Neural cell (in vitro differentiated cells): ENCODE data around the gene DOCK9. TPM values are rescaled to one million over a fixed set of nuclear protein-coding genes. Genes with fewer than 3 reads are reported as not detected.

Experiments used
- H2AFZ ChIP-seq: fragments of 200-600, 300-800 bp; sonication (generic), shearing (Covaris generic); 2 replicates; pipeline ENCODE4 v1.6.0; 2014; ENCODE audit warnings: low read depth, mild to moderate bottlenecking, antibody characterized with exemption, low read length, moderate library complexity
- H3F3A ChIP-seq: fragments of 200-600 bp; shearing (Covaris generic); 2 replicates; pipeline ENCODE4 v1.6.1; 2016; ENCODE audit warnings: mild to moderate bottlenecking, moderate library complexity, mixed read lengths, antibody characterized with exemption, low read length; ENCODE audit not compliant: insufficient read depth, poor library complexity, severe bottlenecking
- H3K27ac ChIP-seq: fragments of 200-600, 300-800 bp; sonication (generic), shearing (Covaris generic); 2 replicates; pipeline ENCODE4 v1.5.1; 2014; ENCODE audit warnings: mild to moderate bottlenecking, low read length, moderate library complexity
- H3K27me3 ChIP-seq: fragments of 300-800, 200-600 bp; sonication (generic), shearing (Covaris generic); 2 replicates; pipeline ENCODE4 v1.6.0; 2014; ENCODE audit warnings: mild to moderate bottlenecking, low read depth, low read length, moderate library complexity; ENCODE audit not compliant: insufficient read depth
- H3K36me3 ChIP-seq: fragments of 300-800, 200-600 bp; sonication (generic), shearing (Covaris generic); 2 replicates; pipeline ENCODE4 v1.5.1; 2014; ENCODE audit warnings: mild to moderate bottlenecking, antibody characterized with exemption, low read length, moderate library complexity; ENCODE audit not compliant: insufficient read depth
- H3K4me2 ChIP-seq: fragments of 300-800, 200-600 bp; sonication (generic), shearing (Covaris generic); 2 replicates; pipeline ENCODE4 v1.6.0; 2014; ENCODE audit warnings: mild to moderate bottlenecking, low read length
- H3K4me3 ChIP-seq: fragments of 300-800, 200-600 bp; sonication (generic), shearing (Covaris generic); 2 replicates; pipeline ENCODE4 v1.5.1; 2014; ENCODE audit warnings: mild to moderate bottlenecking, low read length, moderate library complexity
- H3K79me2 ChIP-seq: fragments of 200-600 bp; shearing (Covaris generic); replicated peaks from 2 replicates; pipeline ENCODE4 v1.6.0; 2014; ENCODE audit warnings: mild to moderate bottlenecking, low read length, moderate library complexity; ENCODE audit not compliant: insufficient read depth
- H3K9ac ChIP-seq: fragments of 300-800, 200-600 bp; sonication (generic), shearing (Covaris generic); 2 replicates; pipeline ENCODE4 v1.6.1; 2016; ENCODE audit warnings: mild to moderate bottlenecking, low read length, mixed read lengths
- H3K9me2 ChIP-seq: fragments of 200-600 bp; shearing (Covaris generic); 2 replicates; pipeline ENCODE4 v1.6.1; 2016; ENCODE audit warnings: mild to moderate bottlenecking, low read length, mixed read lengths; ENCODE audit not compliant: insufficient read depth
- H3K9me3 ChIP-seq: fragments of 200-600, 300-800 bp; sonication (generic), shearing (Covaris generic); 2 replicates; pipeline ENCODE4 v1.6.1; 2016; ENCODE audit warnings: mild to moderate bottlenecking, mixed run types, low read length, moderate library complexity, mixed read lengths
- H4K20me1 ChIP-seq: fragments of 200-600 bp; shearing (Covaris generic); 2 replicates; pipeline ENCODE4 v1.6.1; 2016; ENCODE audit warnings: mild to moderate bottlenecking, mixed run types; ENCODE audit not compliant: insufficient read depth
- EP300 ChIP-seq: fragments of 450-650 bp; conservative IDR thresholded peaks from 2 replicates; pipeline ENCODE4 v1.6.1; 2014; ENCODE audit warnings: antibody characterized with exemption, mild to moderate bottlenecking, moderate library complexity; ENCODE audit not compliant: poor library complexity, severe bottlenecking
- EZH2 ChIP-seq: fragments of 200-600, 300-800 bp; shearing (Covaris generic), sonication (generic); IDR thresholded peaks from 2 replicates; pipeline ENCODE4 v1.6.1; 2014; ENCODE audit warnings: antibody characterized with exemption, low read length, borderline replicate concordance, mild to moderate bottlenecking; ENCODE audit not compliant: insufficient read depth, poor library complexity, severe bottlenecking
- MXI1 ChIP-seq: fragments of 450-650 bp; conservative IDR thresholded peaks from 2 replicates; pipeline ENCODE4 v1.6.1; 2014; ENCODE audit warnings: antibody characterized with exemption, mild to moderate bottlenecking; ENCODE audit not compliant: poor library complexity, severe bottlenecking
- POLR2AphosphoS5 ChIP-seq: IDR thresholded peaks from 2 replicates; pipeline ENCODE4 v1.6.1; 2012
- RAD21 ChIP-seq: fragments of 450-650 bp; conservative IDR thresholded peaks from 2 replicates; pipeline ENCODE4 v1.6.1; 2014; ENCODE audit warnings: antibody characterized with exemption, mild to moderate bottlenecking, moderate library complexity
- SMC3 ChIP-seq: fragments of 450-650 bp; conservative IDR thresholded peaks from 2 replicates; pipeline ENCODE4 v1.6.1; 2014; ENCODE audit warnings: antibody characterized with exemption, mild to moderate bottlenecking, moderate library complexity; ENCODE audit not compliant: poor library complexity
- TAF1 ChIP-seq: IDR thresholded peaks from 2 replicates; pipeline ENCODE4 v1.6.1; 2012; ENCODE audit warnings: low read depth
- polyA plus RNA-seq: library from polyadenylated mRNA; depleted of rRNA; stranded (reverse); fragments of >200 nt; gene quantifications from 2 replicates; pipeline ENCODE4 v1.2.3, GENCODE V29; 2014
- TF ChIP-seq, protein P1 (sequence below): IDR thresholded peaks from 2 replicates; pipeline ENCODE4 v1.6.1; 2012; ENCODE audit warnings: borderline replicate concordance
- TF ChIP-seq, protein P2 (sequence below): fragments of 450-650 bp; IDR thresholded peaks from 2 replicates; pipeline ENCODE4 v1.5.1; 2014; ENCODE audit warnings: antibody characterized with exemption, mild to moderate bottlenecking, moderate library complexity; ENCODE audit not compliant: poor library complexity, severe bottlenecking

DOCK9 gene
- polyA plus RNA-seq, 1 donor from 2014 or later, result 11.4 TPM

DNA sequence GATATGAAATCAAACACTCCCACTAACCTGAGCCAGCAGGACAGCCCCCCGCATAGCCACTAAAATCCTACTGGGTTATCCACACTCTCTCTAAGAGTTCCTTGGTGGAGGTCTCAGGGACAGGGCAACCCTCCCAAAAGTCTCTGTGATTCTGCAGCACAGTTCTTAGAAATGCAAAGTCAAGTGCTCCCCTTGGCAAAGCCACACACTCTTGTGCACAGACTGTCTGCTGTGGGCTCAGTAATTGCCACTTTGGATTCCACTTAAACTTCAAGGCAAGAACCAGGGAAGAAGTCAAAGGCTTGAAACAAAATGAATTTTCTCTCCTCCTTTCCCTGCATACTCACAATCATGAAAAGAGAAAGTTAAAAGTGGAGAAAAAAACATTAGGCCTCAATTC, 61.5 kb downstream of the DOCK9 start:
- no peak overlapping the region for H3K4me2 ChIP-seq
- H3K4me3 ChIP-seq, result no peak overlapping the region
- no peaks in the 10 kb centered on the region for H3K79me2 ChIP-seq
- no peak overlapping the region for H2AFZ ChIP-seq
- no peaks in the 10 kb centered on the region for H3K27me3 ChIP-seq
- H3K9me2 ChIP-seq, result no peaks in the 10 kb centered on the region
- no peaks in the 10 kb centered on the region for H3K36me3 ChIP-seq
- H4K20me1 ChIP-seq, result no peaks in the 10 kb centered on the region
- no peak overlapping the region for H3K27ac ChIP-seq
- H3F3A ChIP-seq, result no peaks in the 10 kb centered on the region
- TF ChIP-seq, protein P1, sequence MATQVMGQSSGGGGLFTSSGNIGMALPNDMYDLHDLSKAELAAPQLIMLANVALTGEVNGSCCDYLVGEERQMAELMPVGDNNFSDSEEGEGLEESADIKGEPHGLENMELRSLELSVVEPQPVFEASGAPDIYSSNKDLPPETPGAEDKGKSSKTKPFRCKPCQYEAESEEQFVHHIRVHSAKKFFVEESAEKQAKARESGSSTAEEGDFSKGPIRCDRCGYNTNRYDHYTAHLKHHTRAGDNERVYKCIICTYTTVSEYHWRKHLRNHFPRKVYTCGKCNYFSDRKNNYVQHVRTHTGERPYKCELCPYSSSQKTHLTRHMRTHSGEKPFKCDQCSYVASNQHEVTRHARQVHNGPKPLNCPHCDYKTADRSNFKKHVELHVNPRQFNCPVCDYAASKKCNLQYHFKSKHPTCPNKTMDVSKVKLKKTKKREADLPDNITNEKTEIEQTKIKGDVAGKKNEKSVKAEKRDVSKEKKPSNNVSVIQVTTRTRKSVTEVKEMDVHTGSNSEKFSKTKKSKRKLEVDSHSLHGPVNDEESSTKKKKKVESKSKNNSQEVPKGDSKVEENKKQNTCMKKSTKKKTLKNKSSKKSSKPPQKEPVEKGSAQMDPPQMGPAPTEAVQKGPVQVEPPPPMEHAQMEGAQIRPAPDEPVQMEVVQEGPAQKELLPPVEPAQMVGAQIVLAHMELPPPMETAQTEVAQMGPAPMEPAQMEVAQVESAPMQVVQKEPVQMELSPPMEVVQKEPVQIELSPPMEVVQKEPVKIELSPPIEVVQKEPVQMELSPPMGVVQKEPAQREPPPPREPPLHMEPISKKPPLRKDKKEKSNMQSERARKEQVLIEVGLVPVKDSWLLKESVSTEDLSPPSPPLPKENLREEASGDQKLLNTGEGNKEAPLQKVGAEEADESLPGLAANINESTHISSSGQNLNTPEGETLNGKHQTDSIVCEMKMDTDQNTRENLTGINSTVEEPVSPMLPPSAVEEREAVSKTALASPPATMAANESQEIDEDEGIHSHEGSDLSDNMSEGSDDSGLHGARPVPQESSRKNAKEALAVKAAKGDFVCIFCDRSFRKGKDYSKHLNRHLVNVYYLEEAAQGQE, result no peak
- TF ChIP-seq SMC3 (no peak), RAD21 (no peak), TAF1 (no peak), POLR2AphosphoS5 (no peak), EP300 (no peak), EZH2 (no peak), MXI1 (no peak)
- TF ChIP-seq, protein P2, sequence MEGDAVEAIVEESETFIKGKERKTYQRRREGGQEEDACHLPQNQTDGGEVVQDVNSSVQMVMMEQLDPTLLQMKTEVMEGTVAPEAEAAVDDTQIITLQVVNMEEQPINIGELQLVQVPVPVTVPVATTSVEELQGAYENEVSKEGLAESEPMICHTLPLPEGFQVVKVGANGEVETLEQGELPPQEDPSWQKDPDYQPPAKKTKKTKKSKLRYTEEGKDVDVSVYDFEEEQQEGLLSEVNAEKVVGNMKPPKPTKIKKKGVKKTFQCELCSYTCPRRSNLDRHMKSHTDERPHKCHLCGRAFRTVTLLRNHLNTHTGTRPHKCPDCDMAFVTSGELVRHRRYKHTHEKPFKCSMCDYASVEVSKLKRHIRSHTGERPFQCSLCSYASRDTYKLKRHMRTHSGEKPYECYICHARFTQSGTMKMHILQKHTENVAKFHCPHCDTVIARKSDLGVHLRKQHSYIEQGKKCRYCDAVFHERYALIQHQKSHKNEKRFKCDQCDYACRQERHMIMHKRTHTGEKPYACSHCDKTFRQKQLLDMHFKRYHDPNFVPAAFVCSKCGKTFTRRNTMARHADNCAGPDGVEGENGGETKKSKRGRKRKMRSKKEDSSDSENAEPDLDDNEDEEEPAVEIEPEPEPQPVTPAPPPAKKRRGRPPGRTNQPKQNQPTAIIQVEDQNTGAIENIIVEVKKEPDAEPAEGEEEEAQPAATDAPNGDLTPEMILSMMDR, result no peak
- no peaks in the 10 kb centered on the region for H3K9me3 ChIP-seq
- H3K9ac ChIP-seq, result no peak overlapping the region

DNA sequence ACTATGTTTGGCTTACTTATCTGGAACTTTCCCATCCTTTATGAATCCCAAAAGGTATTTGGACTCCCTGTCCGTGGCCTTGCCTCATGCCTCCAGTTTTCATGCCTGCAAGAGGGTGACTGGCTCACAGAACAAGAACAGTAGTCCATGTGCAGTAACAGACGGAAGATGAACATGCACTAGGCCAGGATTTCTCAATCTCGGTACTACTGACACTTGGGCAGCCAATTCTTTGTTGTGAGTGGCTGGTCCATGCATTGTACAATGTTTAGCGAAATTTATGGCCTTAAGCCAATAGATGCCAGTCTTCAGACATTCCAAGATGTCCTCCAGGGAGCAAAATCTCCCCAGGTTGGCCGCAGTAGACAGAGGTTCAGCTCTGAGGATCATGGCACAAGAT, 61.9 kb downstream of the DOCK9 start:
- Histone ChIP-seq H3K9me2 (no peaks in the 10 kb centered on the region), H3K27ac (no peak overlapping the region), H4K20me1 (no peaks in the 10 kb centered on the region), H3K9ac (no peak overlapping the region), H3K4me3 (no peak overlapping the region), H2AFZ (no peak overlapping the region), H3K79me2 (no peaks in the 10 kb centered on the region), H3K27me3 (no peaks in the 10 kb centered on the region), H3F3A (no peaks in the 10 kb centered on the region), H3K4me2 (no peak overlapping the region), H3K9me3 (no peaks in the 10 kb centered on the region), H3K36me3 (no peaks in the 10 kb centered on the region)
- TF ChIP-seq SMC3 (no peak), TAF1 (no peak), RAD21 (no peak), POLR2AphosphoS5 (no peak), EZH2 (no peak), MXI1 (no peak), EP300 (no peak)
- TF ChIP-seq, protein P2, result no peak
- TF ChIP-seq, protein P1, result no peak
